Activated CD8-positive, alpha-beta T cell treated with anti-CD3 and anti-CD28 coated beads for 36 hours (primary cell): ENCODE results near the gene GPRIN1. TPM values are rescaled to one million over a fixed set of nuclear protein-coding genes. Genes with fewer than 3 reads are reported as not detected.

Experiments
- ATAC-seq: fragments of 200-7000 bp; cut with Tn5 transposase; one replicate; pipeline ENCODE4 v1.10.0; 2021; ENCODE audit warnings: mild to moderate bottlenecking, moderate library complexity
- CTCF ChIA-PET: fragments of 350-600 bp; sonication (Branson Sonifier 250); formaldehyde crosslinking; loops from one replicate; lab custom pipeline; 2021; ENCODE audit warnings: antibody characterized with exemption; lab: Charles Lee
- POLR2A ChIA-PET: fragments of 350-600 bp; sonication (Branson Sonifier 250); formaldehyde crosslinking; loops from one replicate; lab custom pipeline; 2021; ENCODE audit warnings: antibody characterized with exemption; lab: Charles Lee
- DNase-seq: peaks from one replicate; pipeline ENCODE4 v3.0.0-alpha.2; 2020
- H3K27ac Mint-ChIP-seq: one replicate; pipeline ENCODE4 v1.8.0; 2021; ENCODE audit warnings: mild to moderate bottlenecking, mixed read lengths
- H3K27me3 Mint-ChIP-seq: one replicate; pipeline ENCODE4 v1.8.0; 2021; ENCODE audit warnings: mixed read lengths
- H3K36me3 Mint-ChIP-seq: one replicate; pipeline ENCODE4 v1.8.0; 2021; ENCODE audit warnings: low read depth, mixed read lengths
- H3K4me1 Mint-ChIP-seq: one replicate; pipeline ENCODE4 v1.8.0; 2021; ENCODE audit warnings: low read depth, mixed read lengths
- H3K4me3 Mint-ChIP-seq: one replicate; pipeline ENCODE4 v1.8.0; 2021; ENCODE audit warnings: mild to moderate bottlenecking, moderate library complexity, mixed read lengths
- H3K9me3 Mint-ChIP-seq: one replicate; pipeline ENCODE4 v1.8.0; 2021; ENCODE audit warnings: mixed read lengths
- CTCF ChIP-seq: fragments of 200-600 bp; IDR thresholded peaks from one replicate; pipeline ENCODE4 v1.8.0; 2022; ENCODE audit warnings: antibody characterized with exemption, mild to moderate bottlenecking
- intact Hi-C: fragments of 100-400 bp; cut with micrococcal nuclease; formaldehyde crosslinking; loops from one replicate; pipeline ENCODE4 v1.10.0; 2022
- total RNA-seq, 2 experiments: library from RNA; stranded (reverse); gene quantifications; one replicate each; pipeline ENCODE4 v1.2.3, GENCODE V29; 2021

GPRIN1 gene
- total RNA-seq, 2 experiments from 2014 or later: 1.6 to 2.0 TPM

- TF ChIP-seq CTCF: no peak
- Mint-ChIP-seq H3K9me3 (no peaks in the 10 kb centered on the region), H3K4me1 (peaks cover 11% of the 10 kb centered on the region), H3K36me3 (no peaks in the 10 kb centered on the region), H3K27me3 (peaks cover 32% of the 10 kb centered on the region), H3K27ac (no peak overlapping the region), H3K4me3 (no peak overlapping the region)
- DNase-seq (peak; percentile 76), ATAC-seq (no peak)
- ChIA-PET CTCF (no interaction called here), POLR2A (no interaction called here)
- intact Hi-C loops: no loop called here
Measured at GRCh38 chr5:176611435-176611834, 1.5 kb upstream of the GPRIN1 start.

GRCh38 chr5:176610435-176610773, 448 bp upstream of the GPRIN1 start:
- H3K27ac Mint-ChIP-seq: no peak overlapping the region
- CTCF ChIA-PET: interaction anchor here (2.4 kb wide), 1 partner anchor 14 kb away, joined by 6 read pairs; no protein-coding TSS in a partner anchor
- POLR2A ChIA-PET: no interaction called here
- peaks cover 11% of the 10 kb centered on the region for H3K4me1 Mint-ChIP-seq
- no peak for DNase-seq
- no peaks in the 10 kb centered on the region for H3K9me3 Mint-ChIP-seq
- peaks cover 26% of the 10 kb centered on the region for H3K27me3 Mint-ChIP-seq
- peak overlapping the region; percentile 55 for H3K4me3 Mint-ChIP-seq
- intact Hi-C loops: no loop called here
- TF ChIP-seq CTCF: no peak
- no peaks in the 10 kb centered on the region for H3K36me3 Mint-ChIP-seq
- no peak for ATAC-seq

- ChIA-PET CTCF (interaction anchor here (1.4 to 2.4 kb wide), 3 partner anchors 13 to 36 kb away, joined by 3 to 6 read pairs (median 4); no protein-coding TSS in a partner anchor), POLR2A (interaction anchor here (1.1 kb wide), 1 partner anchor 357 kb away, joined by 3 read pairs; no protein-coding TSS in a partner anchor)
- Mint-ChIP-seq H3K36me3 (no peaks in the 10 kb centered on the region), H3K27ac (no peak overlapping the region), H3K4me1 (peaks cover 11% of the 10 kb centered on the region), H3K4me3 (peak overlapping the region; percentile 80), H3K9me3 (no peaks in the 10 kb centered on the region), H3K27me3 (peaks cover 24% of the 10 kb centered on the region)
- ATAC-seq: peak; percentile 10
- intact Hi-C loops: no loop called here
- no peak for DNase-seq
- TF ChIP-seq CTCF: no peak
Measured at GRCh38 chr5:176608937-176609723, 826 bp downstream of the GPRIN1 start.

GRCh38 chr5:176608142-176608705, 1.7 kb downstream of the GPRIN1 start:
- Mint-ChIP-seq H3K27me3 (peaks cover 24% of the 10 kb centered on the region), H3K27ac (no peak overlapping the region), H3K4me1 (peaks cover 11% of the 10 kb centered on the region), H3K36me3 (no peaks in the 10 kb centered on the region), H3K9me3 (no peaks in the 10 kb centered on the region), H3K4me3 (peak overlapping the region; percentile 80)
- no peak for ATAC-seq
- POLR2A ChIA-PET: interaction anchor here (0.6 to 1.4 kb wide), 5 partner anchors 11 to 358 kb away, joined by 3 to 5 read pairs (median 3); partner anchors contain the start of gene FAF2
- CTCF ChIA-PET: interaction anchor here (0.9 to 2.4 kb wide), 5 partner anchors 12 to 53 kb away, joined by 3 to 6 read pairs (median 3); no protein-coding TSS in a partner anchor
- intact Hi-C loops: no loop called here
- no peak for TF ChIP-seq CTCF
- no peak for DNase-seq
